ENCODE measurements around the gene MARCHF10. TPM values are rescaled to one million over a fixed set of nuclear protein-coding genes. Genes with fewer than 3 reads are reported as not detected.

The MARCHF10 gene
- total RNA-seq, 1 donor from 2014 or later: 1.3 TPM

GRCh38 chr17:62763891-62764600 lies 44.1 kb downstream of the MARCHF10 start:
- DNase-seq (ENCODE audit: low read depth): no peak
- H3K27me3 ChIP-seq (ENCODE audit: control insufficient read depth, insufficient read depth, low read length): no peaks in the 10 kb centered on the region
- no peaks in the 10 kb centered on the region for H3K36me3 ChIP-seq (ENCODE audit: control insufficient read depth, insufficient read depth, low read length)
- TF ChIP-seq CTCF (IDR thresholded peaks at IDR 0.05; ENCODE audit: insufficient read depth, low read length, poor library complexity, severe bottlenecking): no peak
- H3K4me3 ChIP-seq (ENCODE audit: low read depth, low read length): no peak overlapping the region

- DNase-seq (ENCODE audit: low read depth): peak; percentile 45
- no peak for TF ChIP-seq CTCF (IDR thresholded peaks at IDR 0.05; ENCODE audit: insufficient read depth, low read length, poor library complexity, severe bottlenecking)
- Histone ChIP-seq H3K4me3 (ENCODE audit: low read depth, low read length) (no peak overlapping the region), H3K36me3 (ENCODE audit: control insufficient read depth, insufficient read depth, low read length) (no peaks in the 10 kb centered on the region), H3K27me3 (ENCODE audit: control insufficient read depth, insufficient read depth, low read length) (no peaks in the 10 kb centered on the region)
Observed at GRCh38 chr17:62761884-62762283, 46.2 kb downstream of the MARCHF10 start.

DNA sequence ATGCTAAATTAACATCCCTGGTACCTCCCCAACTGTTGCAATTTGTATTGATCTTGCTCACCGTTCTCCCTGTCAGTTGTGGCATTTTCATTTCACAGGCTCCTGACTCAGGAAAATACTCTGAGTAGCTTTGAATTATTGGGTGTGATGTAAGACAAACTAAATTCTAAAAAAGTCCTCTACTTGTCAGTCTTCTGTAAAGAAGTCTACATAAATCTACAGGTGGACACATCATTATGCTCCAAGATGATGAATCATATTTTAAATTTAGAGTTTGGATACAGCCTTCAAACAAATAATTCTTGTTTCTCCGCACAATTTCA lies 47.2 kb downstream of the MARCHF10 start:
- no peak for TF ChIP-seq CTCF (IDR thresholded peaks at IDR 0.05; ENCODE audit: insufficient read depth, low read length, poor library complexity, severe bottlenecking)
- no peak for DNase-seq (ENCODE audit: low read depth)
- no peaks in the 10 kb centered on the region for H3K27me3 ChIP-seq (ENCODE audit: control insufficient read depth, insufficient read depth, low read length)
- no peak overlapping the region for H3K4me3 ChIP-seq (ENCODE audit: low read depth, low read length)
- no peaks in the 10 kb centered on the region for H3K36me3 ChIP-seq (ENCODE audit: control insufficient read depth, insufficient read depth, low read length)

GRCh38 chr17:62760059-62760944 lies 47.8 kb downstream of the MARCHF10 start:
- no peak for TF ChIP-seq CTCF (IDR thresholded peaks at IDR 0.05; ENCODE audit: insufficient read depth, low read length, poor library complexity, severe bottlenecking)
- no peaks in the 10 kb centered on the region for H3K27me3 ChIP-seq (ENCODE audit: control insufficient read depth, insufficient read depth, low read length)
- no peak for DNase-seq (ENCODE audit: low read depth)
- no peak overlapping the region for H3K4me3 ChIP-seq (ENCODE audit: low read depth, low read length)
- no peaks in the 10 kb centered on the region for H3K36me3 ChIP-seq (ENCODE audit: control insufficient read depth, insufficient read depth, low read length)

- TF ChIP-seq CTCF (IDR thresholded peaks at IDR 0.05; ENCODE audit: insufficient read depth, low read length, poor library complexity, severe bottlenecking): no peak
- Histone ChIP-seq H3K36me3 (ENCODE audit: control insufficient read depth, insufficient read depth, low read length) (no peaks in the 10 kb centered on the region), H3K4me3 (ENCODE audit: low read depth, low read length) (no peak overlapping the region), H3K27me3 (ENCODE audit: control insufficient read depth, insufficient read depth, low read length) (no peaks in the 10 kb centered on the region)
- DNase-seq (ENCODE audit: low read depth): no peak
Observed at GRCh38 chr17:62757500-62757951, 50.6 kb downstream of the MARCHF10 start.

All from kidney epithelial cell (primary cell).